Psoas muscle (tissue), 8 donors: ENCODE results near the gene DSCAM. TPM values are rescaled to one million over a fixed set of nuclear protein-coding genes. Genes with fewer than 3 reads are reported as not detected.

Experiments used
- ATAC-seq, 4 donors: fragments of 200-7000 bp; cut with Tn5 transposase; one replicate each; pipeline ENCODE4 v1.9.1; 2020; ENCODE audit warnings: moderate library complexity in 3 of 4, mild to moderate bottlenecking in 2 of 4
- DNase-seq, 2 donors: peaks; one replicate each; pipeline ENCODE4 v3.0.0-alpha.2; 2020
- H3K27ac ChIP-seq: fragments of 200-600 bp; one replicate; pipeline ENCODE4 v1.8.0; 2022
- H3K27me3 ChIP-seq, 3 donors: fragments of 200-600 bp in 1 of 3; one replicate each; pipeline versions ENCODE4 v1.6.1 to v1.8.0; 2013 to 2022; ENCODE audit warnings: low read length in 2 of 3, mild to moderate bottlenecking in 2 of 3, moderate library complexity in 1 of 3; ENCODE audit not compliant: insufficient read depth in 3 of 3
- H3K36me3 ChIP-seq, 2 donors: fragments of 200-600 bp in 1 of 2; one replicate each; pipeline versions ENCODE4 v1.6.1 to v1.8.0; 2013 to 2022; ENCODE audit warnings: low read depth in 1 of 2, mild to moderate bottlenecking in 1 of 2, moderate library complexity in 1 of 2; ENCODE audit not compliant: insufficient read depth in 1 of 2
- H3K4me1 ChIP-seq: fragments of 200-600 bp; one replicate; pipeline ENCODE4 v1.8.0; 2022
- H3K4me3 ChIP-seq: fragments of 200-600 bp; one replicate; pipeline ENCODE4 v1.8.0; 2022; ENCODE audit warnings: mild to moderate bottlenecking
- H3K9me3 ChIP-seq: fragments of 200-600 bp; one replicate; pipeline ENCODE4 v1.8.0; 2022
- CTCF ChIP-seq: fragments of 200-600 bp; IDR thresholded peaks from one replicate; pipeline ENCODE4 v1.8.0; 2022; ENCODE audit warnings: antibody characterized with exemption
- WGBS, 3 donors: extraction: QIAGEN DNeasy Blood & Tissue Kit; methylation state at CpG; one replicate each; pipeline versions ENCODE4 v1.1.6 to v1.1.7; 2013; 5-methylcytosine and 5-hydroxymethylcytosine counted together
- intact Hi-C, 2 donors: fragments of 100-400 bp; cut with DNase I; formaldehyde crosslinking; loops; one replicate each; pipeline versions ENCODE4 v1.11.0 to v1.14.2; 2022
- polyA plus RNA-seq, 3 donors: library from polyadenylated mRNA; stranded (reverse); fragments of 200-250 nt; gene quantifications; one replicate each; pipeline ENCODE4 v1.2.3, GENCODE V29; 2013
- total RNA-seq, 4 donors: library from RNA; stranded (reverse); fragmentation: NEBNext Ultra II Directional in 2 of 4; extraction: Animal tissue kit (Norgen Biotek cat#: 25700) in 2 of 4; gene quantifications; one replicate each; pipeline versions ENCODE4 v1.2.1 to v1.2.4, GENCODE V29; 2021 to 2023
- donor health status: healthy with polysubstance abuse.
- donor health status: DM: no; HTN: no; CAD: no; lungs with moderate emphysema.
- donor health status: Bipolar disorder and iron deficiency.
- donor health status: healthy.
- donor health status: DM: yes; HTN: yes; CAD: no.
- donor health status: DM: no; HTN: no; CAD: no.
- donor health status: DM: no; HTN: no; CAD: no.
- donor health status: DM: yes; HTN: yes; CAD: no.

DSCAM gene
- total and polyA plus RNA-seq, 7 donors: 0.03 to 0.04 TPM; not detected in 5

DNA sequence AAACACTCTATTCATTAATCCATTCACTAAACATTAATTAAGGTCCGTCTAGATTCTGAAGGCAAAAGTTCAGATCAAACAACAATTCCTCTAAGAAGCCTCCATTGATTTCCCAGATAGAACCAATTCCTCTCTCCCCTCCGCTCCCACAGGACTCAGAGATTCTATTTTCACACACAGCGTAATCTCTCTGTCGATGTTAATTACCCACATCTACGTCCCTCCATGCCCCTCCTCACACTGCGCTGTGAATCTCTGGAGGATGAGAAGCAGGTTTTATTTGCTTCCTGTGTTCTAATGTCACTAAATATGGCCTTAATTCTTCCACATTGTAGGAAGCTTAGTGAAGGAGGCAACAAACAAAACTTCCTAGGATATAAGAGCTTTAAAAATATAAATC is 306.7 kb downstream of the DSCAM start:
- H3K27ac ChIP-seq: no peak overlapping the region
- intact Hi-C loops: no loop called here
- no peak overlapping the region for H3K4me3 ChIP-seq
- peaks cover 5% of the 10 kb centered on the region for H3K9me3 ChIP-seq
- no peaks in the 10 kb centered on the region for H3K27me3 ChIP-seq
- H3K4me1 ChIP-seq: no peaks in the 10 kb centered on the region
- TF ChIP-seq CTCF: no peak
- WGBS, 3 donors: 54 to 62% (median 59%) methylated on average over 6 of the region's 6 CpGs
- DNase-seq (no peak), ATAC-seq (no peak)
- H3K36me3 ChIP-seq: no peaks in the 10 kb centered on the region

GRCh38 chr21:40534886-40535285 is 312.1 kb downstream of the DSCAM start:
- H3K4me3 ChIP-seq: no peak overlapping the region
- H3K4me1 ChIP-seq: no peaks in the 10 kb centered on the region
- intact Hi-C loops: no loop called here
- no peak for TF ChIP-seq CTCF
- DNase-seq (no peak), ATAC-seq (no peak)
- WGBS, 3 donors: 83 to 86% (median 85%) methylated on average over 1 of the region's 1 CpG
- H3K27ac ChIP-seq: no peak overlapping the region
- no peaks in the 10 kb centered on the region for H3K9me3 ChIP-seq
- H3K27me3 ChIP-seq: no peaks in the 10 kb centered on the region
- no peaks in the 10 kb centered on the region for H3K36me3 ChIP-seq

DNA sequence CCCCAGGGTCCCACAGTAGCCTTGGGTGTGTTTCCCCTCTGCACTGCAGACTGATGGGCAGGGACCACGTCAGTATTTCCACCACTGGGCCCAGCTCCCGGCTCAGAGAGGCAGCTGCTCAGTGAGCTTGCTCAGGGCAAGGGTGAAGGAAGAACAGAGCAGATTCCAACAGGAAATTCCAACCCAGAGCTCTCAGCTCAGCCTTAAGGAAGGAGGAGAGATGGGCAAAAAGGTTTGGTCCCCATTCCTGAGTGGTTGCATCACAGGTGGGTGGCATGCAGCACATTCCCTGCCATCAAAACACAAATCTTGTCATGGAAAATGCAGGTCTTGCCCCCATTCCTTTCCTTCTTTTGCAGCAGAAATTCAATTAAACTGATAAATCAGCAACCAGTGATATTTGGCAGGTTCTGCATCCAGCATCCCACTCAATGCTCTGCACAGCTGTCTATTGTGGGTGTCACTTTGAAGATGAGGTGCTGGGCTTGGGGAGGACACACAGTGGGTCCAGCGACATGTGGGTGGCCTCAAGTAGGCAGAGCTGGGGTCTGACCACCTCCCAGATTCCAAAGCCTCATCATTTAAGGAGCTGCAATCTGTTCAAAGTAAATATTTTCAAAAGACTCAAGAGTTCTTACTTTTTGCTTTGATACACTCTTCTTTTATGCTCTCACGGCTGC is 315.4 kb downstream of the DSCAM start:
- WGBS, 3 donors: 34 to 53% (median 49%) methylated on average over 4 of the region's 4 CpGs
- no peak for ATAC-seq
- intact Hi-C loops: no loop called here
- Histone ChIP-seq H3K4me1 (no peaks in the 10 kb centered on the region), H3K36me3 (no peaks in the 10 kb centered on the region), H3K27me3 (no peaks in the 10 kb centered on the region), H3K4me3 (no peak overlapping the region), H3K9me3 (peaks cover 5% of the 10 kb centered on the region), H3K27ac (no peak overlapping the region)
- no peak for TF ChIP-seq CTCF
- DNase-seq: no peak

DNA sequence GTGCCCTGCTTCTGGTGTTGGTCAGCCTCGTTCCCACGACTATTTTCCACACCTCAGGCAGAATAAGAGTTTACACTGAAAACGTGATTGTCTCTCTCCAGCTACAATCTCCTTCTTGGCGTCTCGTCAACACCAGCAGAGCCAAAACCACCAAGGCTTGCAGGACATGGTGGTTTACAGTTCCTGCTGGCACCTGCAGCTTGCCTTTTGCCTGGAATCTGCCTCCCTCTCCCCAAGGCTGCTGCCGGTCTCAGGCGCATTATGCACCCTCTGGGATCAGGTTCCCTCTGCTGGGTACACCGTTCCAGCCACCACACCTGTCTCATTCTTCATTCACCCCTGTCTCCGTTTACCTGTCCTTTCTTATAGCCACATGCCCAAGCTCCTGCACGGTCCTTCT is 315.9 kb downstream of the DSCAM start:
- DNase-seq: no peak
- TF ChIP-seq CTCF: no peak
- Histone ChIP-seq H3K4me3 (no peak overlapping the region), H3K9me3 (peaks cover 5% of the 10 kb centered on the region), H3K4me1 (no peaks in the 10 kb centered on the region), H3K27me3 (no peaks in the 10 kb centered on the region), H3K36me3 (no peaks in the 10 kb centered on the region), H3K27ac (no peak overlapping the region)
- intact Hi-C loops: no loop called here
- 68 to 72% (median 72%) methylated on average over 10 of the region's 10 CpGs for WGBS, 3 donors
- ATAC-seq: no peak

GRCh38 chr21:40517646-40518045 is 329.3 kb downstream of the DSCAM start:
- no peak for ATAC-seq
- no peak overlapping the region for H3K27ac ChIP-seq
- no peaks in the 10 kb centered on the region for H3K4me1 ChIP-seq

More at GRCh38 chr21:40517646-40518045, 329.3 kb downstream of the DSCAM start:
- Histone ChIP-seq H3K27me3 (no peaks in the 10 kb centered on the region), H3K9me3 (no peaks in the 10 kb centered on the region), H3K36me3 (no peaks in the 10 kb centered on the region), H3K4me3 (no peak overlapping the region)
- no peak for TF ChIP-seq CTCF
- intact Hi-C loops: no loop called here
- no peak for DNase-seq
